CD4-positive, alpha-beta T cell treated with Interleukin-6 for 4 hours (primary cell): ENCODE measurements around the gene SLC12A8.

ENCODE experiments used
- DNase-seq: peaks from one replicate; pipeline ENCODE4 v3.0.0-alpha.2; 2020; ENCODE audit warnings: mixed read lengths

SLC12A8 gene

DNA sequence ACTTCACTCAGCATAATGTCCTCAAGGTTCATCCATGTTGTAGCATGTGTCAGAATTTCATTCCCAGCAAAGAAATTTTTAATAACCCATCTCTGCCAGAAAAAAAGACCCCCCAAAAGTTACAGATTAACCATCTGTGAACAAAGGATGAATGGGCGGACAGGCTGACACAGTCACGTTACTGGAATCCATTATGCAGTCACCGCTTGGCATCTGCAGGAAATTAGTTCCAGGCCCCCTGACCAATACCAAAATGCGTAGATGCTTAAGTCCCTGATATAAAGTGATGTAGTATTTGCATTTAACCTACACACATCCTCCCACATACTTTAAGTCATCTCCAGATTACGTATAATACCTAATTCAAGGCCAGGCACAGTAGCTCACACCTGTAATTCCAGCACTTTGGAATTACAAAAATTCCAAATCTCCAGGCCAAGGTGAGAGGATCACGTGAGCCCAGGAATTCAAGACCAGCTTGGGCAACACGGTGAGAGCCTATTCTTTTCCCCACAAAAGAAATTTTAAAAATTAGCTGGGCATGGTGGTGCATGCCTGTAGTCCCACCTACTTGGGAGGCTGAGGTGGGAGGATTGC is 1.5 kb upstream of the SLC12A8 start:
- DNase-seq: no peak

DNA sequence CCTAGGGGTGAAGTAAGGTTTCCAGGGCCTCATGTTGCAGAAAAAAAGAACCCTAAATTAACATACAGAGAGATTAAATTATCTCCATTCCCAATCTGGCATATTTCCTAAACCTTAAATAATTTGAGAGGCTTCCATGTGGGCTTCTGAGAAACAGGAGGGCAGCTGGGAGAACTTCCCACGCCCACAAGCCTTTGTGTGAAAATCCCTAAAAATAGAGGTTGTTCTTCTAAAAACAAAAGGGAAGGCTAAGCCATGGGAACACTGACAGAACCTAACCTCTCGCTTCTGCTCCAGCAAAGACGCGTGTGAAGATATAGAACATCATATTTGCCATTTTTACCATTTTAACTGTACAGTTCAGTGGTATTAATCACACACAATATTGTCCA is 812 bp upstream of the SLC12A8 start:
- DNase-seq: no peak

- no peak for DNase-seq
These were observed 448 bp downstream of the SLC12A8 start for GRCh38 chr3:125212091-125212508.

DNA sequence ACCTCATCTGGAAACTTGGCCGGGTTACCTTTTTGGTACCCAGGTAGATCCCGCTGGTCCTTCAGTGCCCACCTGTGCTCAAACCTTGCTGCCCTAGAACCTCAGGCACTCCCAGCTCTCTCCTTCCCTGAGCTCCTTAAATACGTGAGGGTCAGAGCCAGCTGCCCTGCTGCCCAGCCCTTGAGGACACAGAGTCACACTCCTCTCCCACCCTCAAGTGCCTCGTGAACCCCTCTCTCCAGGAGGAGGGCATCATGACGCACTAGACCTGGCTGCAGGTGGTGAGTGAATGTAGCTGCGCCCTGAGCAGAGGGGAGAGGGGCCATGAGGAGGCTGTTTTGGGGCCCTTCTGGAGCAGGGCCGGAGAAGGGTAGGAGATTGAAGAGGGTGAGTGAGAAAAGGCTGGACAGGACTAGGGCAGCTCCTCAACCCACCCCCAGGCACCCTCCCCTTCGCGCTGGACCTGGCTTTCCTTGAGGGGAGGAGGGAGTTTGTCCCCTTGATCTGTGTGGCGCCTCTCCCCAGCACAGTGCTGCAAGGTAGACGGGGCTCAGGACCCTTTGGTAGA is 941 bp downstream of the SLC12A8 start:
- DNase-seq: no peak

- DNase-seq: no peak
These were observed 4.5 kb downstream of the SLC12A8 start for GRCh38 chr3:125207949-125208568.

DNA sequence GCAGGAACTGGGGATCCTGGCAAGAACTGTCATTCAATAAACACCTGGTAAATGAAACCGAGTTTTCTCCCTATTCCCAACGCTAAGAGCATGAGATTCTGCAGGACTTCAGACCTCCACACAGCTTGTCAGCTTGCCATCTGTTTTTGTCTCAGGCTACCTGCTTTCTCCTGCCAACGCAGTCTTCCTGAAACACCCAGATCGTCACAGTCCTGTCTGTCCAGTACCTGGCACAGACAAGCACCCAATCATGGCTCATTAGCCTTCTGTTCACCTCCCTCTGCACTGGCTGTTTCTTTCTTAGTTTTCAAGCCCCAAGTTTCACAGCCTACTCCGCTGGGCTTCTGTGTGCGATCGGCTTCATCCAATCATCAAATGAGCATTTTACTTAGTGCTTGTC is 5.0 kb downstream of the SLC12A8 start:
- DNase-seq: no peak

DNA sequence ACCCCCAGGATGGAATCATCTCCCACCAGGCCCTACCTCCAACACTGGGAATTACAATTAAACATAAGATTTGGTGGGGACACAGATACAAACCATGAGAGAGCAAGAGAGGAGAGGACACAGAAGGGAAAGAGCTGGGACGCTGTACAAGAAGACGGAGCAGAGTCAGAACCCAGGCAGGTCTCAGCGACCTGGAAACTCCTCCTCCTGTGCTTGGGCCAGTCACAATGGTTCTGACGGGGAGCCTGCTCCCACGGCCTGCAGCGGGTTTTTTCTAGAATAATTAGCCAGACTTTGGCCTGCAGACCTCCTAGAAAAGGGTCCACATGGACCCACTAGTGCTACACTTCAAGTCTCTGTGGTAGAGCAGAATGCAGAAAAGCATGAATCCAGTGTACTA is 5.6 kb downstream of the SLC12A8 start:
- no peak for DNase-seq

DNA sequence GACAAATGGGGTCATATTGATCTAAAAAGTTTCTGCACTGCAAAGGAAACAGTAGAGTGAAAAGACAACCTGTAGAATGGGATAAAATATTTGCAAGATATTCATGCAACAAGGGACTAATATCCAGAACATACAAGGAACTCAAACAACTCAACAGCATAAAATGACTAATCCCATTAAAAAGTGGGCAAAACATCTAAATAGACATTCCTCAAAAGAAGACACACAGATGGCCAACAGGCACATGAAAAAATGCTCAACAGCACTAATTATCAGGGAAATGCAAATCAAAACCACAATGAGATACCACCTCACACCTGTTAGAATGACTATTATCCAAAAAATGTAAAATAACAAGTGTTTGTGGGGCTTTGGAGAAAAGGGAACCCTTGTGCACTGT is 8.8 kb downstream of the SLC12A8 start:
- DNase-seq: no peak

DNA sequence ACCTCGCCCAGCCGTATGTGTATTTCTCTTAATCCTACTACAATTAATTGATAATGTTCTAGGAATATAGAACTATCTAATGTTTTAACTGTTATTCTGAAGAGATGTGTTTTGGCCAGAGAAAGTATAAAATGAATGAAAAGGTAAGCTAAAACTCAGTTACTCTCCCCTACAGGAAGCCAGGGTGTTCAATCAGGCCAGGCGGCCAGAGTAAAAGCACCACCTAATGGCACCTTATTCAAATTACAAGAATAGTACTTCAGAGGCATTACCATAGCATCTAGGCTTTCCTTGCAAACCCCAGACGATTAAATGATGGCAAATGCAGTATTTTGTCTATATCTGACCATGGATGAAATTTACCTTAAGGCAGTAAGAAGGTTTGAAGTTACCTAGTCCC is 10.4 kb downstream of the SLC12A8 start:
- no peak for DNase-seq

GRCh38 chr3:125200731-125201139 is 11.8 kb downstream of the SLC12A8 start:
- DNase-seq: no peak

DNA sequence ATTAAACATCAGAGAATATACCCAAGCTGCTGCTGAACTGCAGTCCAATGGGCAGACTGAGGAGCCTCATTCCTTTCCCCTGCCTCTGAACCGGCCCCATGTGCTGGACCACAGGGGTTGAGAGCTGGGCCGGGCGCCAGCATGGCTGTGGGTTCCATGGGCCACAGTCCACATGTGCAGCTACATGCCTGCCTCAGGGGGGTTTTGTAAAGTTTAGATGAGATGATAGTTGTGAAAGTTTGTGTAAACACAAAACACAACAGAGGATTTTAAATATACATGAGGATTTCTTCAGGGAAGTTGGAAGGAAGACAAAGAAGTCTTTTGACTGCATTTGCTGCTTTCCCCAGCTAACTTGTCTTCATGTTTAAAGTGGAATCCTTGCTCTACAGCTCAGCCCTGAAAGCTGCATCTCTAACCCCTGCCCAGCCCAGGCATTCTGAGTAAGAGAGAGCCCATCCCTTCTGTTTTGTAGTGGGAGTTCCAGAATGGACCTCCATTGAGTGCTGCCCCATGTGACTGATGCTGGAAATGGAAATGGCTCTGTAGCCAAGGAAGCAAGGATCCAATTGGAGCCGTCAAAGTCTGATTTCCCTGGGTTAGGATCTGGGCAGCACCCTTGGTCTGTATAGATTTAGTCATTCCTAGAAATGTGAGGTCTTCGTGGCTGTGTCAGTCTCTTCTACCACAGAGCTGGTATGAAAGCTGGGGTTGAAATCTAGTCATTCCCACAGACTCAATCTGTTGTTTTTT is 17.5 kb downstream of the SLC12A8 start:
- DNase-seq: no peak

DNA sequence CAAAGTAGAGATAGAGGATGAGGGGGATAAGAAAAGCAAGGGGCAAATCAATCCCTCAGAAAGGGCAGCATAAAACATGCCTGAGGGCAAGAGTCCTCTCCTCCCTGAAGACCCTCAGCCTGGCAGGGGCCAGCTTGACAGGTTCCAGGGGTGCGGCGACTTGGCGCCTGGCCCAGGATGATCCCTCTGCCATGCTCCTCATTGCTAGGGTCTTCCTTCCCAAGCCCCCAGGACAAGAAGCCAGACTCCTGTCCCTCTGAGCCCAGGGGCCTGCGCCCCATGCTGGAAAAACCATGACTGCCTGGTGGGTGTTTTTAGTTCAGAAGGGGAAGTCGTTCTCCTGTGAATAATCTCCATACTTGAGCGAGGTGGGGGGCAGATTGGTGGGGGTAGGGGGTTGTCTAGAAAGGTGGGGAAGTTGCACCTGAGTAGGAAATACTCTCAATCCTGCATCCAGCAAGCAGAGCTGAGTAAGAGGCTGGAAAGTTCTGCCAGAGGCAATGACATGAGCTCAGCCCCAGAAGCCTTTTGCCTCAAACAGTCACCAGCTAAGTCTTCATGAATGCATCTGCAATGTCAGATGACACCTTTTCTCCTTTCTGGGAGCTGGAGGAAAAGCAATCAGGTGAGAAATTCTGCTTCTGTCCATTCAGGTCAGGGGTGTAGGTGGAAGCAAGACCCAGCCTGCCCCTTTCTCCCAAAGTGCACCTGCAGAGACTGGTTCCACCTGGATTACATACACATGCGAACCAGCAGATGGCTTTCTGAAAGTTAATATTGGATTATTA is 18.3 kb downstream of the SLC12A8 start:
- no peak for DNase-seq

- DNase-seq: no peak
These were observed 20.1 kb downstream of the SLC12A8 start for GRCh38 chr3:125192190-125193035.

GRCh38 chr3:125191730-125192129 is 20.8 kb downstream of the SLC12A8 start:
- DNase-seq: no peak

DNA sequence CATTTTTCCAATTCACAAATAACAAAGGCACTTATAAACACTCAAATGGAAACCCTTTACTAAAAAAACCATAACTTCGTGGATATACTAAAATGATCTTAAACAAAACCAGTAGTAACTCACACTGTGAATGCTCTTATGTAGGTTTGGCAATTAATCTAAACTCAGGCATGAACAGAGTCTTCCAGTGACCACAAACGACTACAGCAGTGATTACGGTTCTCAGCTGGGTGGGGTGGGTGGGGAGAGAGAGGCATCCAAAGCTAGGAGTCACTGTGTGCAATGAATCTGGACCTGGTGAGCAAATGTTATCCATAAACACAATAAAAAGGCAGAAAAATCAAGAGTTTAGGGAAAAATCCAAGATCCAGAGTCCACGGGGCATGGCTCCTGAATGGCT is 21.3 kb downstream of the SLC12A8 start:
- DNase-seq: no peak

DNA sequence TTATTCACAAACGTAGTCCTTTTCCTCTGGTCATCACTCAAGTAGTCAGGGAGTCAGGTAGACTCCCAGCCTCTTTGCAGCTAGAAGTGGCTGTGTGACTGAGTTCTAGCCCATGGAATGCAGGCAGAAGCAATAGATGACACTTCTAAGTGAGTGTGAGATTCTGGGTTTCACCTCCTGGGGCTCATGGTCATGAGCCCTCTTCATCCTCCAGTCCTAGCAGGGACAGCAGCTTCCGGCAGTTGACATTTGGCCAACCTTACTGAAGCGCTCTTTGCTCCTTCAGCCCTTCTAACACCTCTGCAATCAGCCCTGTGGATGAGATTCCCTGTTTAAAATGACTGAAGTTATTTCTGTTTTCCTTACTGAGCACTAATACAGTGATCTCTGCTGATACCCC is 21.8 kb downstream of the SLC12A8 start:
- no peak for DNase-seq

GRCh38 chr3:125189378-125190165 is 23.0 kb downstream of the SLC12A8 start:
- DNase-seq: no peak

- DNase-seq: no peak
These were observed 23.6 kb downstream of the SLC12A8 start for GRCh38 chr3:125188955-125189354.

GRCh38 chr3:125187599-125187910 is 25.0 kb downstream of the SLC12A8 start:
- DNase-seq: no peak

DNA sequence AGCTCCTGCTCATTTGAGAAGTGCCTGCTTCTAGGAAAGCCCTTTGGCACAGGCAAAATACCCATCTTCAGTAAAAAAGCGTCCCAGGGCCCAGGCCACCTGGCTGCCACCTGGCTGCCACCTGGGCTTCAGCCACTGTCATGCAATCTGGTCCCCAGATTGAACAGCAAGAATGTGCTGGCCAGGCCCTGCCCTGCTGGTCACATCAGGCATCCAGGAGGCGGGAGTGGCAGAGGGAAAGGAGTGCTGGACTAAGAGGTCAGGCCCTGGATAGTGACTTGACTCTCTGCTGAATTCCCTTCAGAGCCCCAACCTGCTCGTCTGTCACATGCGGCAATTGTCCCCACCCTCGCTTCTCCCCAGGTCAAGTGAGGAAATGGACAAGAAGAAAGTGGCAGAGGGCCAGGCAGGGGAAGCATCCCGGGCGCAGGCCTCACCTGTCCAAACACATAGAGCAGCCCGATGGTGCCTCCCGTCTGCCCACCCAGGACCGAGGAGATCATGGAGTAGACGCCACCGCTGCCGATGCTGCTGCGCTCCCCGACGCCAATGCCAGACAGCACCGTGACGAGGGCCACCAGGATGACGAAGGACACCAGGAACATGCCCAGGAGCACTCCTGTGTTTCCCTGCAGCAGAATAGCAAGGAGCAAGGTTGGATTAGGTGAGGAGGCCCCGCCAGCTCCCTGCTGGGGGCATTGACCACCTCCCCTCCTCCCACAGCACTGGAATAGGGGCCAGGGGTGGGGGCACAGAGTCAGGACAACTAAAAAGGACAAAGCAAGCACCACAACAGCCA is 25.5 kb downstream of the SLC12A8 start:
- no peak for DNase-seq
